NCI-H2196 treated with DMSO at 0.1 percent for 48 hours (cell line): ENCODE measurements around the gene KIFC1.

Experiments
- DNase-seq: peaks from one replicate; lab custom pipeline; 2025; ENCODE audit not compliant: unreplicated experiment; lab: John Stamatoyannopoulos, UW

KIFC1 gene

DNA sequence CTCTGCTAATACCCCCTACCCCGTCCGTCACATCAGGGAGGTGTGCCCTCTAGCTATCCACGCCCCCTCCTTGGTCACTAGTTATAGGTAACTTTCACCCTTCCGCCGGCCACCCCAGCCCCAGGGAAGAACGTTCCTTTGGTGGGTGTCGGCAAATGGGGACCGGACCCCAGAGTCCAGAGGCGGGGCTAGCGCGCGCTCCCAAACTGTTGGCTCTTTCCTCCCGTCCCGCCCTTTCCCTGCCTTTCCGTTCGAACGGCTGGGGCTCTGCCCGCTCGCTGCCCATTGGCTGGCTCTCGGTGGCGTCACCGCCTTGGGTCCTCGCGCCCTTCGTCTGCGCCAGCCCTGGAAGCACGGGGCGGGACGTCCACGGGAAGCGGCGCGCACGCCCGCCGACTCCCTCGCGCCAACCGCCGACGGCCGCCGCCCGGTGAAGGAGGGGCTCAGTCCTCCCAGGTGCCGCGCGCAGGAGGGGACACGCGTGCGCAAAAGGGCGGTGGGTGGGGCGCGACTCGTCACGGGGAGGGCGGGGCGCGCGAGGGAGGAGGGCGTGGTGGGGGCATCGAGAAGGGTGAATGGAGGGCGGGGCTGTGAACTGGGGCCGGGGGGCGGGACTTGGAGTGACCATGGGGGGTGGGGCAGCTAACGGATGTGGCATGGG is 18.6 kb downstream of the KIFC1 start:
- peak; percentile 96 for DNase-seq

DNA sequence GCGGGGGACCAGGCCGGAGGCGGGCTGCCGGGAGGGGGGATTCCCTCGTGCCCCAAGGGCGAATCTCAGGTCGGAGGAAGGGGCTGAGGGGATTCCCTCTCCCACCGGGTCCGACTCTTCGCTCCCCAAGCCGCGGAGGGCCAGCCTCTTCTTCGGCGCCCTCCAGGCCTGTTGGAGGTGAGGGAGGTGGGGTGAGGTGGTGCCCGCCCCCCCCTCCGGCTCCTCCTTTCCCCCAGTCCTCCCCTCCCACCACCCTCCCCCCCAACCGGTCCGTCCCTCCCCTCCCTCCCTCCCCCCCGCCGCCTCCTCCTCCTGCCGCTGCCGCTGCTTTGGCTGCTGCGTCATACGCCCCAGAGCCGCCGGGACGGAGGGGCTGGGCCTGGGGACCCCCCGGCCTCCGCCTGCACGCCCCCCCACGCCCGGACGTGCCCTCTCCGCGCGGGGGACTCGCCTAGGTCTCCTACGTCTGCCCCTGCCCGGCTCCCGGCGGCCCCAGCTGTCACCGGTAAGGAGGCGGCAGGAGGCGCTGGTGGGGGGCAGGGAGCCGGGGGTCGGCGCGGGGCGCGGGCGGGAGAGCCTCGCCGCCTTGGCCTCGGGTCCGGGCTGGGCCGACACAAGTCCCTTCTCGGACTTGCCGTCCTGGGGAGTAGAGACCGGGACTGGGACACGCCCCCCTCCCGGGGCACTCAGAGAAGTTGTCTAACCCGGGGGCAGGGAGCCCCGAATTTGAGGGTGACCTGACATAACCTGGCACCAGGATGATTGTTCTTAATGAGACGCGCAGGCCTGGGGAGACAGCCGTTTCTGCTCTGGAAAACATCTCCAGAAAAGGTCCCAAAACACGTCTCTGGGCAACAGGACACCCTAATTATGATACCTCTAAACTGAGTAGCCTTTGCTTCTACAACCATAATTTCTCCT is 19.3 kb downstream of the KIFC1 start, which contains the start of gene PHF1:
PHF1 (plus strand) TSS at position 304 of the 921 bp plus-strand sequence. CDS start 1,250 bp downstream, outside the sequence.
- no peak for DNase-seq

DNA sequence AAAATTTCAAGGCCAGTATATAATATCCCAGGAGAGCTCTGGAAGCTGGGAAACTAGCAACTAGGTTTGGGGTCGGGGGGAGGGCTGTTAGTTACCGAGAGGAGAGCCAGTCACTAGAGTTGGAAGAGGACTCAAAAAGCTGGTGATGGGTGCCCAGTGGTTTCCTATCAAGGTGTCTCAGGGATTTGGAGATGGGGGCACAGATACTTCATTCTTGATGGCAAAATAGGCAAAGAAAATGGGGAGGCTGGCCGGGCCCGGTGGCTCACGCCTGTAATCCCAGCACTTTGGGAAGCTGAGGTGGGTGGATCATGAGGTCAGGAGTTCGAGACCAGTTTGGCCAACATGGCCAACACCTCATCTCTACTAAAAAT is 20.0 kb downstream of the KIFC1 start:
- DNase-seq: no peak

DNA sequence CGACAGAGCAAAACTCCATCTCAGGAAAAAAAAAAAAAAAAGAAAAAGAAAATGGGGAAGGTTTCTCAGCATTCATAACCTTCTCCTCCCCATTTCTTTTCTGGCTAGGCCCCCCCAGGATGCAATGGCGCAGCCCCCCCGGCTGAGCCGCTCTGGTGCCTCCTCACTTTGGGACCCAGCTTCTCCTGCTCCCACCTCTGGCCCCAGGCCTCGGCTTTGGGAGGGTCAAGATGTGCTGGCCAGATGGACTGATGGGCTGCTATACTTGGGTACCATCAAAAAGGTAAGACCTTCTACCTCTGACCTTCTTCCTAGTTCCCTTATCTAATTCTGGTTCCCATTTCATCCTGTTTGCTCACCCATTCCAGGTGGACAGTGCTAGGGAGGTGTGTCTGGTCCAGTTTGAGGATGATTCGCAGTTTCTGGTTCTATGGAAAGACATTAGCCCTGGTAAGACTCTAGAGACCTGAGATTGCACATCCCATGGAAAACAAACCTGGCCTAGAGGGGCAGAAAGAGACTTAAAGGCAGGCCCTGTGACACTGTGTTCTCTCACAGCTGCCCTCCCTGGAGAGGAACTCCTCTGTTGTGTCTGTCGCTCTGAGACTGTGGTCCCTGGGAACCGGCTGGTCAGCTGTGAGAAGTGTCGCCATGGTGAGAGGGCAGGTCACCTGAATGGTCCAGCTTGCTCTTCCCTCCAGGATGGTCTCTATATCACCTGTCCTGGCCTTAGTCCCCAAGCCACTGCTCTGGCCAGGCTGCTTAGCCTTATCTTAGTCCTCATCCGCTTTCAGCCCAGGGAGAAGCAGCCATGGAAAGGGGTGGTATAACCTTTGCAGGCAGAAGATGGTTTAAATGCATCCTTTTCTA is 20.8 kb downstream of the KIFC1 start:
- DNase-seq: no peak

DNA sequence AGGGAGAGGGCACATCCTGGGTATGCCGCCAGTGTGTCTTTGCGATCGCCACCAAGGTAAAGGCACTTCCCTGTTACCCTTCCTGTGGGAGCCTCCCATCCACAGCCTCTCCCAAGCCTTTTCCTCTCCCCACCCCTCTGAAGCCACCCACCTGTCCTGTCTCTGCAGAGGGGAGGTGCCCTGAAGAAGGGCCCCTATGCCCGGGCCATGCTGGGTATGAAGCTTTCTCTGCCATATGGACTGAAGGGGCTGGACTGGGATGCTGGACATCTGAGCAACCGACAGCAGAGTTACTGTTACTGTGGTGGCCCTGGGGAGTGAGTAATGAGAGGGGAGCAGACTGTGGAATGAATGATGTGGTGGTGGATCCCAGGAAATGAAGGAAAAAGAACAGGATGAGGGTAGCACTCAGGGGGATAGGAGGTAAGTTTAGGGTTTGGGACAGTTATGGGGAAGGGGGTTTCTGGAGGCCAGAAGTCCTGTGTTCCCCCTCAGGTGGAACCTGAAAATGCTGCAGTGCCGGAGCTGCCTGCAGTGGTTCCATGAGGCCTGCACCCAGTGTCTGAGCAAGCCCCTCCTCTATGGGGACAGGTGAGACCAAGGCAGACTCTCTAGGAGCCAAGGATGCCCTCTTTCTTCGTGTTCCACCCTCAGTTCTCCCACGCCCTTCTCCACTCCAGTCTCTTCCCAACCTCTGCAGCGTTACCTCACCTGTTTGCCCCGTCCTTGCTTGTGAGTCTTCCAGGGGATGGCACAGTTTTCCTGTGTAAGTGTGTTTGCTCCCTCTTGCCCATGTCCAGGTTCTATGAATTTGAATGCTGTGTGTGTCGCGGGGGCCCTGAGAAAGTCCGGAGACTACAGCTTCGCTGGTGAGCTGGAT is 21.9 kb downstream of the KIFC1 start:
- DNase-seq: no peak

DNA sequence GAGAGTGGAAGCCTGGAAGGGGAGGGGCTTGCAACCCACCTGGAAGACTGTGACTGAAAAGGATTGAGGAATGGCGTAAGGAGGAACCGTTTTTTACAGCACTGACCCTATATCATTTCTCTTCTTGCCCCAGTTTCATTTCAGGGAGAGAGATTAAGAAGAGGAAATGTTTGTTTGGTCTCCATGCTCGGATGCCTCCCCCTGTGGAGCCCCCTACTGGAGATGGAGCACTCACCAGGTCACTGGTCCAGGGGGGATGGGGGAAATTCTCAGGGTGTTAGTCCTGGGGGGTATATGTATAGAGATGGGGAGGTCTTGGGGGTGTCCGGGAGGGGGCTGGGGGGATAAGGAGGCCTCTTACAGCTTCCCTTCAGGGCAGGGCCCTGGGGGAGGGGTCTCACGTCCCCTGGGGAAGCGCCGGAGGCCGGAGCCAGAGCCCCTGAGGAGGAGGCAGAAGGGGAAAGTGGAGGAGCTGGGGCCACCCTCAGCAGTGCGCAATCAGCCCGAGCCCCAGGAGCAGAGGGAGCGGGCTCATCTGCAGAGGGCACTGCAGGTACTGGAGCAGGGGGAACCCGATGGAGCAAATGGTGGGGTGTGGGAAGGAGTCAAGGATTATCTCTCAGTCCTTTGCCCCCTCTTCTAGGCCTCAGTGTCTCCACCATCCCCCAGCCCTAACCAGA is 23.1 kb downstream of the KIFC1 start:
- DNase-seq: no peak

DNA sequence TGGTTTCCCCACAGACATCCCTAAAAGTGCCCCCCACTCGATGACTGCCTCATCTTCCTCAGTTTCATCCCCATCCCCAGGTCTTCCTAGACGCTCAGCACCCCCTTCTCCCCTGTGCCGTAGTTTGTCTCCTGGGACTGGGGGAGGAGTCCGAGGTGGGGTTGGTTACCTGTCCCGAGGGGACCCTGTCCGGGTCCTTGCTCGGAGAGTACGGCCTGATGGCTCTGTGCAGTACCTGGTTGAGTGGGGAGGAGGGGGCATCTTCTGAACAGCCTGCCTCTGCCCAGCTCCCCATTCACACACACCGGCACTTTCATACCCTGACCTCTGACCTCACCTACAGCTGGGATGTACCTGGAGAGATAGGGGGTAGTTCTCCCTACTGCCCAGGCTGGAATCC is 24.2 kb downstream of the KIFC1 start:
- DNase-seq: no peak

DNA sequence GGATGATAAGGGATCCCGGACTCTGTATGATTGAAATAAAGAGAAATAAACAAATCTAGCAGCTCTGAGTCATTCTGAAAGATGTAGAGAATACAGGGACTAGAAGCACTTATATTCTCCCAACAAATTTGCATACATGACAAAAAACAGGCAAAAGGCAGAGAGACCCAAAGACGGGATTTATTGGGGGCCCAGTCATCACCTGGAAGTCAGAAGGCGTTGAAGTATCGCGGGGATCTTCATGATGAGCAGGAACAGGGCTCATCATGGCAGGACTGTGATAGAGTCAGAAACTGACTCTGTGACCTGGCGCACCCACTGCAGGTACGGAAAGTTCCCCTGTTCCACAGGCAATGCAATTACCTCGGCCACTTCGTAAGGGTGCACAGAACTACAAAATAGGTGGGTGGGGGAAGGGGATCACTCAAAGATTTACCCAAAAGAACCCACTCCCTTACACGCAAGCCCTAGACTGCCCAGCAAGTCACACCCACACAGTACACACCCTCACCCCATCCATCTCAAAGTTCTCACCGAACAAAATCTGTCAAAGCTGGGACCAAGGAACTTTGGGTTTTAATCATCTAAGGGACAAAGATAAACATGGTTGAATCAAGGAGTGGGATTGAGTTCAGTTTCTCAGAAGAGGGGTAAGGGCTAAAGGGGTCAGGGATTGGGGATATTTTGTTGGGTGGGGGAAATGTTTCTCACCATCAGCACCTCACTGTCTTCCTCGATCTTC is 24.9 kb downstream of the KIFC1 start:
- DNase-seq: no peak

DNA sequence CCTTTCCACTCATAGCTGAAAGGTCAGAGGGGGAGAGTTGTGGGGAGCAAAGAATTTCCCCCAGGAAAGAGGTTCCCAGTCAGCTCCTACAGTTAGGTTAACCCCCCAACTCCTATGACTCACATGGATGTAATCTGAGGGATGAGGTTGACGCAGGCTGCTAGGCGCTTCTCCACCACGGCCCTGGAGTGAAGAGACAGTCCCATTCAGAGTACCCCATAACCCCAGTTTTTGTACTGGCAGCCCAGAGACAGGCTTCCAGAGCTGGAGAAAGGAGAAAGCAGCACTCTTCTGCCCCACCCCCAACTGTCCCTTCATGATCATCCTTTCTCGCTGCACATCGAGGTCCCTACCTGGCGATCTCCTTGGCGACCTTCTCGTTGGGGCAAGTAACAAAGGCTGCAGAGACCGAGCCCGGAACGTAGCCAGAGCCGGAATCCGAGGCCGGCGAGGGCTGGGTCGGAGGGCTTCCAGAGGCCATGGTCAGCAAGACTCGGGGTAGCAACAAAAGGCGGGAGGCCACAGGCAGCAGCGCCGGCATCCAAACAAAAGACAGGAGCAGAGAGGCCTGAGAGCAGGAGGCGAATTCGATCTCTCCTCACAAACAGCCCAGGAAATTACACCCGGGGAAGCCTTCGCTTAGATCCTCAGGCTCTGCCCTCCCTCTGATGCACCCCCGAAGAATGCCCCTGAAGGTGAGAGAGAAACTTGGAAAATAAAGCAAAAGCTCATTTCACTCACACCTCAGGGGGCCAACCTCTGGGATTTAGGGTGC is 25.7 kb downstream of the KIFC1 start:
- DNase-seq: no peak

DNA sequence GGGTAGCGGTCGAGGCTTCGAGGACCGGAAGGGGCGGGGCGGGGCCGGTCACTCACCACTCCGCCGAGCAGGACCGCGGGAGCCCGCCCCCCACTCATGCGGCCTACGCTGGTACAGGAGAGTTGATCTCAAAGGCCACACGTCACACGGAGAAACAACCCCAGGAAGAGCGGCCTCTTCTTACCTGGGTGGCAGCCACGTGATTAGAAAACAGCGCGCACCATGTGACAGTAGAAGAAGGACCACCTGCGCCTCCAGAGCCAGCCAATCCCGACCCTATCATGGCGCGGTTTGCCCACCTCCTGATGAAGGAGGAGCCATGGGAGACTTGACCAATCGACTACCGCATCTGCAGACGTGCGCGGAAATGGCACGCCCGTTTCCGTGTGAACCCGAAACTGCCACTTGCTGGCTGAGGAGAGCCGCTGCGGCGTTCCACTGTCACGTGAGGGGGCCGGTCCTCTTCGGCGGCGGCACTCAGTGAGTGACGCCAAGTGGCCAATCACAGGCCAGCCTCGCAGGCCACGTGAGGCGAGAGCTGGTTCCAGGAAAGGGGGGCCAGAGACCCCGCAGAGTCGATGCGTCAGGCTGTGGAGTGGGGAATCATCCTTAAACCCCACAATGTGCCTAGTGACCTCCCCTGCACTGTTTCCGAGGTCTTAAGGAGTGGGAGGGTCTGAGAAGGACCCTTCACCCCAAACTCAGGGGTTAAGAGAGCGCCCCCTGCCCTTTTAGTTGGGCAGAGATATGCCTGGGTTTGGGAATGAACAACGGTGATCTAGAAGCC is 26.5 kb downstream of the KIFC1 start, which contains the start of gene CUTA:
CUTA (minus strand) TSS at position 205 of the 787 bp plus-strand sequence; CDS start at position 98, 107 bp downstream.
- peak; percentile 99 for DNase-seq

DNA sequence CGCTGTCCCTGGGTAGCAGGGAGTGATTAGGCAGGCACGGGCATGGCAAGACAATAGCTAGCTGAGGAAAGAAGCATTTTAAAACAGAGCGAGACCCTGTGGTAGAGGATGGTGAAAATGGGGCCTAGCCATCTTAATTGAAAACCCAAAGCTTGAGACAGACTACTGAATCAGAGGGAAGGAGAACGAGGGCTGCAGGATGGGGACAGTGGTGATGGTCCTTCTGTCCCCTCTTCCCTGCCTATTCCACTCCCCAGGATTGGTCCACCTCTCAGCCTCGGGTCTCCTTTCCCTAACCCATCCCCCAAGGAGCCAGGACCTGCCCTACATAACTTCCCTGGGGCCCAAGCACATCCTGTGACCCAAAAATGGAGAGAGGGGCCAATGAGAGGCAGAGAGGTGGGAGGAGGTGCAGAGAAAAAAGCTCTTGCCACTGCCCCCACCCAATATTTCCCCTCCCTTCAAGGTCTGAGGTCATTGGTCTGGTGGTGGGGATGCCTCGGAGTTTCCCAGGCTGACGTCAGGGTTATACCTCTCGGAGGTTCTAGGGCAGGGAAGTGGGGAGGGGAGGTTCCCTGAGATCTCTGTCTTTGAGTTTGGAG is 27.2 kb downstream of the KIFC1 start:
- no peak for DNase-seq

DNA sequence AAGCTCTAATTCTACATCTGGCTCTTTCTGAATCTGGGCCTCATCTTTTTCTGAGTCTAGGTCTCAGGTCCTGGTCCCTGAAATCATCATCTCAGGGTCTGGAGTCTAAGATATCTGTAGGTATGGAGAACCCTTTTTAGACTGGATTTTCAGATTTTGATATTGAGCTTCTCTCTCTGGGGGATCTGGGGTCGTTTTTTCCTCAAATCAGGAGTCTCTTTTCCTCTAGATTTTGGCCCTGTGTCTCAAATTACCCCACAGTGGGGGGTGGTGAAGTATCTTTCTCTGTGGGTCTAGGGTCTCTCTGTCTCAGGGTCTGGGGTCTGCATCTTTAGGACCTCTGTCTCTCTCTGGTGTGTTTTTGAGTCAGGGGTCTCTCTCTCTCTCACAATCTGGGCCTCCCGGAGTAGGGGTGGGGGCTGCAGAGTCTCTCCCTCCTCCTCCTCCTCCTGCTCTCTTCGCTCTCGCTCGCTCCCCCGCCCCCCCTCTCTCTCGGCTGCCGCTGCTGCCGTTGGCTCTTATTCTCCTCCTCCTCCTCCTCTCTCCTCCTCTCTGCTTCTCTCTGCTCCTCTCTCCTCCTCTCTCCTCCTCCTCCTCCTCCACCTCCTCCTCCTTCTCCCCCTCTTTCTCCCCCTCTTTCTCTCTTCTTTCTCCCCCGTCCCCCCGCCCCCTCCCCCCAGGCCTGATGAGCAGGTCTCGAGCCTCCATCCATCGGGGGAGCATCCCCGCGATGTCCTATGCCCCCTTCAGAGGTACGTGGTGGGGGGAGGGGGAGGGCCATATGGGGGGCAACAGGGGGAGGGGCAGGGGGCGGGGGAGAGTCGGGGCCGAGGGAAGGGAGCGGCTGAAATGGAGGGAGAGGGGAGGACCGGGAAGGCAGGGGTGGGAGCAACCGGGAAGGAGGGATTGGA is 28.2 kb downstream of the KIFC1 start, which contains the start of gene SYNGAP1:
SYNGAP1 (plus strand) TSS at position 486 of the 911 bp plus-strand sequence; CDS start at position 686, 200 bp downstream.
- peak; percentile 35 for DNase-seq

DNA sequence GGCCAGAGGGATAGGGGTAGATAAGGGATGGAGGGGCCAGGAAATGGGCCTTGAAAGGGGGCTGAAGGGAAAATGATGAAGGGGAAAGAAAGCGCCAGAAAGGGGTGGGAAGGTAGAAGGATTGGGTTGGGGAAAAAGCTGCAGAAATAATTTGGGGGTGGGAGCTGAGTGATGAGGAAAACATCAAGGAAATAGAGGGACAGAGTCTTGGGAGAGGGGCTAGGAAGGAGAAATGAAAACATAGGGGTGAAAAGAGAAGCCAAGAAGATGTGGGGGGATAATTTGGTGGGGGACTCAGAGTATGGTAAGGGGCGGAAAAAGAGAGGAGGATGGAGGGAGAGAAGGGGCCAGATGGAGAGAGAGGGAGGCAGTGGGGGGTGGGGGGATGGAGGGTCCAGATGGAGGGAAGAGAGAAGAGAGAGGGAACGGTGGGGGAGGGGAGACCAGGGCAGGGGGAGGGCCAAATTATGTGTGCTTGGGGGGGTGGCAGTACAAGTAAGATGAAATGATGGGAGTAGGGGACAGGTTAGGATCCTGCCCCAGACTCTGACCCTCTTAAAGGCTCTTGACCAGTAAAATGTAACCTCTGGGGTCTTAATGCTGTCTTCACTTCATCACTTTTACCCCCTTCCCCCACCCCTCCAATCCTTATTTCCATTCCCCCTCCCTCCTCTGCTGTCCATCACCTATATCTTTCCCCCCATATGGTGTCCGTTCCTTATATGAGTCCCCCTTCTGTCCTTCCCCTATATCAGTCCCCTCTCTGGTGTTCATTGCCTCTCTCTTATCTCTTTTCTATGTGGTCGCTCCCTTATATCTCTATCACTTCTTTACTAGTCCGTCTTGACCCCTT is 29.1 kb downstream of the KIFC1 start:
- DNase-seq: no peak

DNA sequence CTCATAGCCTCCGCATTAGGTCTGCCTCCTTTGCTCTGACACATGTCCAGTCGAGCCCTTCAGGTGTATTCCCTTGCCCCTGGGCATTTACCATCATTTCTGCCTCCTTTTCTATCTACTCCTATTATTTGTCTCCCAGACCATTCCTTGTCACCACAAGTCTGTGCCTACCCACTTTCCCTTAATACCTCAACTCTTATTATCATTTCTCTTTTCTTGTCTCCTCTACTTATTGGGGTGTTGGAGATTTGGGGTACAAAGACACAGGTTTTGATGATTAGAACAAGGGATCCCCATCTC is 29.7 kb downstream of the KIFC1 start:
- no peak for DNase-seq

DNA sequence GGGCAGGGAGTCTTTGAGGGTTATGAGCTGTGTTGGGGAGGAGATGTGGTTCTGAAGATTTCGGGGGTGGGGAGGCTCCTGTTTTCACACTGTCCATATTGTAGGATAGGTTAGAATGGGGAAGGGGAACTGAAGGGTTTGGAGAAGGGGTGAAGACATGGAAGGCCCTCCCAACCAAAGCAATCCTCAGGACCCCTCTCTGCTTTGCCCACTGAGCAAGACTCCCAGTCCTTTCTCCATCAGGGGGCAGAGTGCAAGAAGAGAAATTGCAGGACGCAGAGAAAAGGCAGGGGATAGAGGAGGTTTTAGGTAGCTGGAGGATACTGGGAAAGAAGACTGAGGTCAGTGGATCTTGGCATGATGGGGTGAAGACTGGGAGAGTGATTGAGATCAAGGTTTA is 32.2 kb downstream of the KIFC1 start:
- DNase-seq: no peak
